ENCODE measurements around the gene CLDN5. TPM values are rescaled to one million over a fixed set of nuclear protein-coding genes. Genes with fewer than 3 reads are reported as not detected.

Gene CLDN5
- total and polyA plus RNA-seq, 2 experiments from 2014 or later = 2.0 to 3.2 TPM

DNA sequence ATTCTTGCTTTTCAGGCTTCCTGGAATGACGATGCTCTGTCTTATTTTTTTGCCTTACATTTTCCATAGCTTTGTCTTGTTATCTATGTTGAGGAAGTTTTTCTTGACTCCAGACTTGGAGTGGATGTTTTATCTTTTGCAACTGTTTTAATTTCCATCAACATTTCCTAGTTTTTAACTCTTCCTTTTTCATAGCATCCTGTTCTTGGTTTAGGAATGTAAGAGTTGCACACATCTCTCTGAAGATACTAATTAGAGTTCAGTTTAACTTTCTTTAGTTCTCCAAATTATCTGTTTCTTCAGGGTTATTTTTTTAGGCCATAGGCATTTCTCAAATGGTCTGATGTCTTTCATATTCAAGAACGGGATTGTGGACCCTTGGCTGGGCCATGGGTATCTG lies 10.4 kb downstream of the CLDN5 start:
- Histone ChIP-seq H3K79me2 (replicated peaks; ENCODE audit: insufficient read depth) (no peaks in the 10 kb centered on the region), H4K20me1 (replicated peaks; ENCODE audit: insufficient read depth) (no peaks in the 10 kb centered on the region), H3K4me1 (ENCODE audit: insufficient read depth) (no peaks in the 10 kb centered on the region), H3K27ac (ENCODE audit: low read depth) (no peak overlapping the region), H3K4me2 (no peak overlapping the region), H3K36me3 (ENCODE audit: insufficient read depth) (no peaks in the 10 kb centered on the region), H3F3A (replicated peaks; ENCODE audit: low read depth) (no peaks in the 10 kb centered on the region), H2AFZ (no peak overlapping the region), H3K27me3 (ENCODE audit: insufficient read depth) (no peaks in the 10 kb centered on the region), H3K4me3 (no peak overlapping the region), H3K9me2 (ENCODE audit: insufficient read depth) (no peaks in the 10 kb centered on the region)
- Mint-ChIP-seq H3K9me3 (no peaks in the 10 kb centered on the region), H3K4me1 (no peaks in the 10 kb centered on the region; the same call in 2 of the 3 replicates), H3K4me3 (no peak overlapping the region), H3K27me3 (ENCODE audit: insufficient read depth, low read depth, poor library complexity) (peaks cover 5% of the 10 kb centered on the region), H3K27ac (no peak overlapping the region), H3K36me3 (ENCODE audit: low read depth) (peaks cover 51% of the 10 kb centered on the region)
- ATAC-seq (no peak), DNase-seq (ENCODE audit: low spot score) (no peak)
- TF ChIP-seq, protein P1, sequence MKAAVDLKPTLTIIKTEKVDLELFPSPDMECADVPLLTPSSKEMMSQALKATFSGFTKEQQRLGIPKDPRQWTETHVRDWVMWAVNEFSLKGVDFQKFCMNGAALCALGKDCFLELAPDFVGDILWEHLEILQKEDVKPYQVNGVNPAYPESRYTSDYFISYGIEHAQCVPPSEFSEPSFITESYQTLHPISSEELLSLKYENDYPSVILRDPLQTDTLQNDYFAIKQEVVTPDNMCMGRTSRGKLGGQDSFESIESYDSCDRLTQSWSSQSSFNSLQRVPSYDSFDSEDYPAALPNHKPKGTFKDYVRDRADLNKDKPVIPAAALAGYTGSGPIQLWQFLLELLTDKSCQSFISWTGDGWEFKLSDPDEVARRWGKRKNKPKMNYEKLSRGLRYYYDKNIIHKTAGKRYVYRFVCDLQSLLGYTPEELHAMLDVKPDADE (IDR thresholded peaks at IDR 0.05) = no peak
- TF ChIP-seq CREB1 (CRISPR knock-in tag; IDR thresholded peaks at IDR 0.05; ENCODE audit: low read depth) = no peak
- no peak for TF ChIP-seq POLR2AphosphoS5 (IDR thresholded peaks at IDR 0.05; ENCODE audit: low read depth)
- TF ChIP-seq EZH2phosphoT487 (IDR thresholded peaks at IDR 0.05; ENCODE audit: unreplicated experiment) = no peak
- no peak for TF ChIP-seq JUNB (IDR thresholded peaks at IDR 0.05; ENCODE audit: unreplicated experiment)
- TF ChIP-seq, protein P2, sequence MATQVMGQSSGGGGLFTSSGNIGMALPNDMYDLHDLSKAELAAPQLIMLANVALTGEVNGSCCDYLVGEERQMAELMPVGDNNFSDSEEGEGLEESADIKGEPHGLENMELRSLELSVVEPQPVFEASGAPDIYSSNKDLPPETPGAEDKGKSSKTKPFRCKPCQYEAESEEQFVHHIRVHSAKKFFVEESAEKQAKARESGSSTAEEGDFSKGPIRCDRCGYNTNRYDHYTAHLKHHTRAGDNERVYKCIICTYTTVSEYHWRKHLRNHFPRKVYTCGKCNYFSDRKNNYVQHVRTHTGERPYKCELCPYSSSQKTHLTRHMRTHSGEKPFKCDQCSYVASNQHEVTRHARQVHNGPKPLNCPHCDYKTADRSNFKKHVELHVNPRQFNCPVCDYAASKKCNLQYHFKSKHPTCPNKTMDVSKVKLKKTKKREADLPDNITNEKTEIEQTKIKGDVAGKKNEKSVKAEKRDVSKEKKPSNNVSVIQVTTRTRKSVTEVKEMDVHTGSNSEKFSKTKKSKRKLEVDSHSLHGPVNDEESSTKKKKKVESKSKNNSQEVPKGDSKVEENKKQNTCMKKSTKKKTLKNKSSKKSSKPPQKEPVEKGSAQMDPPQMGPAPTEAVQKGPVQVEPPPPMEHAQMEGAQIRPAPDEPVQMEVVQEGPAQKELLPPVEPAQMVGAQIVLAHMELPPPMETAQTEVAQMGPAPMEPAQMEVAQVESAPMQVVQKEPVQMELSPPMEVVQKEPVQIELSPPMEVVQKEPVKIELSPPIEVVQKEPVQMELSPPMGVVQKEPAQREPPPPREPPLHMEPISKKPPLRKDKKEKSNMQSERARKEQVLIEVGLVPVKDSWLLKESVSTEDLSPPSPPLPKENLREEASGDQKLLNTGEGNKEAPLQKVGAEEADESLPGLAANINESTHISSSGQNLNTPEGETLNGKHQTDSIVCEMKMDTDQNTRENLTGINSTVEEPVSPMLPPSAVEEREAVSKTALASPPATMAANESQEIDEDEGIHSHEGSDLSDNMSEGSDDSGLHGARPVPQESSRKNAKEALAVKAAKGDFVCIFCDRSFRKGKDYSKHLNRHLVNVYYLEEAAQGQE (IDR thresholded peaks at IDR 0.05; ENCODE audit: unreplicated experiment) = no peak
- no peak for TF ChIP-seq ZNF114 (CRISPR knock-in tag; IDR thresholded peaks at IDR 0.05)
- TF ChIP-seq STAT1 (IDR thresholded peaks at IDR 0.05; ENCODE audit: unreplicated experiment) = no peak
- TF ChIP-seq EZH2 (IDR thresholded peaks at IDR 0.05; ENCODE audit: low read depth, unreplicated experiment) = no peak
- TF ChIP-seq, protein P3, sequence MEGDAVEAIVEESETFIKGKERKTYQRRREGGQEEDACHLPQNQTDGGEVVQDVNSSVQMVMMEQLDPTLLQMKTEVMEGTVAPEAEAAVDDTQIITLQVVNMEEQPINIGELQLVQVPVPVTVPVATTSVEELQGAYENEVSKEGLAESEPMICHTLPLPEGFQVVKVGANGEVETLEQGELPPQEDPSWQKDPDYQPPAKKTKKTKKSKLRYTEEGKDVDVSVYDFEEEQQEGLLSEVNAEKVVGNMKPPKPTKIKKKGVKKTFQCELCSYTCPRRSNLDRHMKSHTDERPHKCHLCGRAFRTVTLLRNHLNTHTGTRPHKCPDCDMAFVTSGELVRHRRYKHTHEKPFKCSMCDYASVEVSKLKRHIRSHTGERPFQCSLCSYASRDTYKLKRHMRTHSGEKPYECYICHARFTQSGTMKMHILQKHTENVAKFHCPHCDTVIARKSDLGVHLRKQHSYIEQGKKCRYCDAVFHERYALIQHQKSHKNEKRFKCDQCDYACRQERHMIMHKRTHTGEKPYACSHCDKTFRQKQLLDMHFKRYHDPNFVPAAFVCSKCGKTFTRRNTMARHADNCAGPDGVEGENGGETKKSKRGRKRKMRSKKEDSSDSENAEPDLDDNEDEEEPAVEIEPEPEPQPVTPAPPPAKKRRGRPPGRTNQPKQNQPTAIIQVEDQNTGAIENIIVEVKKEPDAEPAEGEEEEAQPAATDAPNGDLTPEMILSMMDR (conservative IDR thresholded peaks at IDR 0.05; ENCODE audit: low read depth in 2 of 2) = no peak
- TF ChIP-seq NANOG (IDR thresholded peaks at IDR 0.05; ENCODE audit: borderline replicate concordance) = no peak
- TF ChIP-seq, protein P4, sequence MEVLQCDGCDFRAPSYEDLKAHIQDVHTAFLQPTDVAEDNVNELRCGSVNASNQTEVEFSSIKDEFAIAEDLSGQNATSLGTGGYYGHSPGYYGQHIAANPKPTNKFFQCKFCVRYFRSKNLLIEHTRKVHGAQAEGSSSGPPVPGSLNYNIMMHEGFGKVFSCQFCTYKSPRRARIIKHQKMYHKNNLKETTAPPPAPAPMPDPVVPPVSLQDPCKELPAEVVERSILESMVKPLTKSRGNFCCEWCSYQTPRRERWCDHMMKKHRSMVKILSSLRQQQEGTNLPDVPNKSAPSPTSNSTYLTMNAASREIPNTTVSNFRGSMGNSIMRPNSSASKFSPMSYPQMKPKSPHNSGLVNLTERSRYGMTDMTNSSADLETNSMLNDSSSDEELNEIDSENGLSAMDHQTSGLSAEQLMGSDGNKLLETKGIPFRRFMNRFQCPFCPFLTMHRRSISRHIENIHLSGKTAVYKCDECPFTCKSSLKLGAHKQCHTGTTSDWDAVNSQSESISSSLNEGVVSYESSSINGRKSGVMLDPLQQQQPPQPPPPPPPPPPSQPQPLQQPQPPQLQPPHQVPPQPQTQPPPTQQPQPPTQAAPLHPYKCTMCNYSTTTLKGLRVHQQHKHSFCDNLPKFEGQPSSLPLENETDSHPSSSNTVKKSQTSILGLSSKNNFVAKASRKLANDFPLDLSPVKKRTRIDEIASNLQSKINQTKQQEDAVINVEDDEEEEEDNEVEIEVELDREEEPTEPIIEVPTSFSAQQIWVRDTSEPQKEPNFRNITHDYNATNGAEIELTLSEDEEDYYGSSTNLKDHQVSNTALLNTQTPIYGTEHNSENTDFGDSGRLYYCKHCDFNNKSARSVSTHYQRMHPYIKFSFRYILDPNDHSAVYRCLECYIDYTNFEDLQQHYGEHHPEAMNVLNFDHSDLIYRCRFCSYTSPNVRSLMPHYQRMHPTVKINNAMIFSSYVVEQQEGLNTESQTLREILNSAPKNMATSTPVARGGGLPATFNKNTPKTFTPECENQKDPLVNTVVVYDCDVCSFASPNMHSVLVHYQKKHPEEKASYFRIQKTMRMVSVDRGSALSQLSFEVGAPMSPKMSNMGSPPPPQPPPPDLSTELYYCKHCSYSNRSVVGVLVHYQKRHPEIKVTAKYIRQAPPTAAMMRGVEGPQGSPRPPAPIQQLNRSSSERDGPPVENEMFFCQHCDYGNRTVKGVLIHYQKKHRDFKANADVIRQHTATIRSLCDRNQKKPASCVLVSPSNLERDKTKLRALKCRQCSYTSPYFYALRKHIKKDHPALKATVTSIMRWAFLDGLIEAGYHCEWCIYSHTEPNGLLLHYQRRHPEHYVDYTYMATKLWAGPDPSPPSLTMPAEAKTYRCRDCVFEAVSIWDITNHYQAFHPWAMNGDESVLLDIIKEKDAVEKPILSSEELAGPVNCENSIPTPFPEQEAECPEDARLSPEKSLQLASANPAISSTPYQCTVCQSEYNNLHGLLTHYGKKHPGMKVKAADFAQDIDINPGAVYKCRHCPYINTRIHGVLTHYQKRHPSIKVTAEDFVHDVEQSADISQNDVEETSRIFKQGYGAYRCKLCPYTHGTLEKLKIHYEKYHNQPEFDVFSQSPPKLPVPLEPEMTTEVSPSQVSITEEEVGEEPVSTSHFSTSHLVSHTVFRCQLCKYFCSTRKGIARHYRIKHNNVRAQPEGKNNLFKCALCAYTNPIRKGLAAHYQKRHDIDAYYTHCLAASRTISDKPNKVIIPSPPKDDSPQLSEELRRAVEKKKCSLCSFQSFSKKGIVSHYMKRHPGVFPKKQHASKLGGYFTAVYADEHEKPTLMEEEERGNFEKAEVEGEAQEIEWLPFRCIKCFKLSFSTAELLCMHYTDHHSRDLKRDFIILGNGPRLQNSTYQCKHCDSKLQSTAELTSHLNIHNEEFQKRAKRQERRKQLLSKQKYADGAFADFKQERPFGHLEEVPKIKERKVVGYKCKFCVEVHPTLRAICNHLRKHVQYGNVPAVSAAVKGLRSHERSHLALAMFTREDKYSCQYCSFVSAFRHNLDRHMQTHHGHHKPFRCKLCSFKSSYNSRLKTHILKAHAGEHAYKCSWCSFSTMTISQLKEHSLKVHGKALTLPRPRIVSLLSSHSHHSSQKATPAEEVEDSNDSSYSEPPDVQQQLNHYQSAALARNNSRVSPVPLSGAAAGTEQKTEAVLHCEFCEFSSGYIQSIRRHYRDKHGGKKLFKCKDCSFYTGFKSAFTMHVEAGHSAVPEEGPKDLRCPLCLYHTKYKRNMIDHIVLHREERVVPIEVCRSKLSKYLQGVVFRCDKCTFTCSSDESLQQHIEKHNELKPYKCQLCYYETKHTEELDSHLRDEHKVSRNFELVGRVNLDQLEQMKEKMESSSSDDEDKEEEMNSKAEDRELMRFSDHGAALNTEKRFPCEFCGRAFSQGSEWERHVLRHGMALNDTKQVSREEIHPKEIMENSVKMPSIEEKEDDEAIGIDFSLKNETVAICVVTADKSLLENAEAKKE (CRISPR knock-in tag; IDR thresholded peaks at IDR 0.05) = no peak
- TF ChIP-seq ZNF331 (CRISPR knock-in tag; IDR thresholded peaks at IDR 0.05; ENCODE audit: low read depth) = no peak
